ENCODE data around the gene TNFRSF14.
"Not testable (repeated sequence)": the region's sequence is repeated elsewhere in the genome, so short reads cannot be mapped to it uniquely, and the experiment has no call there.

The TNFRSF14 gene

GRCh38 chr1:2539312-2539907, 16.8 kb upstream of the TNFRSF14 start:
- no peak for DNase-seq (ENCODE audit: low read depth)

- no peak for DNase-seq (ENCODE audit: low read depth)
These were observed 15.2 kb upstream of the TNFRSF14 start for GRCh38 chr1:2540816-2541492.

GRCh38 chr1:2541619-2542245, 14.4 kb upstream of the TNFRSF14 start:
- DNase-seq (ENCODE audit: low read depth) = no peak

- DNase-seq (ENCODE audit: low read depth) = no peak
These were observed 13.8 kb upstream of the TNFRSF14 start for GRCh38 chr1:2542246-2542915.

GRCh38 chr1:2543543-2544092, 12.6 kb upstream of the TNFRSF14 start:
- DNase-seq (ENCODE audit: low read depth) = no peak

GRCh38 chr1:2544093-2544874, 11.9 kb upstream of the TNFRSF14 start:
- no peak for DNase-seq (ENCODE audit: low read depth)

GRCh38 chr1:2544875-2545640, 11.1 kb upstream of the TNFRSF14 start:
- no peak for DNase-seq (ENCODE audit: low read depth)

- DNase-seq (ENCODE audit: low read depth) = peak; percentile 26
These were observed 10.2 kb upstream of the TNFRSF14 start for GRCh38 chr1:2545754-2546514.

- peak; percentile 51 for DNase-seq (ENCODE audit: low read depth)
These were observed 9.5 kb upstream of the TNFRSF14 start for GRCh38 chr1:2546515-2547209.

GRCh38 chr1:2547210-2548067, 8.7 kb upstream of the TNFRSF14 start:
- no peak for DNase-seq (ENCODE audit: low read depth)

GRCh38 chr1:2548068-2548589, 8.0 kb upstream of the TNFRSF14 start:
- DNase-seq (ENCODE audit: low read depth) = peak; percentile 35

- DNase-seq (ENCODE audit: low read depth) = not testable (repeated sequence)
These were observed 6.7 kb upstream of the TNFRSF14 start for GRCh38 chr1:2549367-2550029.

- DNase-seq (ENCODE audit: low read depth) = not testable (repeated sequence)
These were observed 5.8 kb upstream of the TNFRSF14 start for GRCh38 chr1:2550309-2550861.

GRCh38 chr1:2551544-2551943, 4.6 kb upstream of the TNFRSF14 start:
- not testable (repeated sequence) for DNase-seq (ENCODE audit: low read depth)

GRCh38 chr1:2552189-2552588, 4.0 kb upstream of the TNFRSF14 start:
- no peak for DNase-seq (ENCODE audit: low read depth)

GRCh38 chr1:2553076-2553475, 3.1 kb upstream of the TNFRSF14 start:
- DNase-seq (ENCODE audit: low read depth) = not testable (repeated sequence)

- no peak for DNase-seq (ENCODE audit: low read depth)
These were observed 2.1 kb upstream of the TNFRSF14 start for GRCh38 chr1:2553871-2554620.
